ENCODE data around the gene IFNA8.

DNA sequence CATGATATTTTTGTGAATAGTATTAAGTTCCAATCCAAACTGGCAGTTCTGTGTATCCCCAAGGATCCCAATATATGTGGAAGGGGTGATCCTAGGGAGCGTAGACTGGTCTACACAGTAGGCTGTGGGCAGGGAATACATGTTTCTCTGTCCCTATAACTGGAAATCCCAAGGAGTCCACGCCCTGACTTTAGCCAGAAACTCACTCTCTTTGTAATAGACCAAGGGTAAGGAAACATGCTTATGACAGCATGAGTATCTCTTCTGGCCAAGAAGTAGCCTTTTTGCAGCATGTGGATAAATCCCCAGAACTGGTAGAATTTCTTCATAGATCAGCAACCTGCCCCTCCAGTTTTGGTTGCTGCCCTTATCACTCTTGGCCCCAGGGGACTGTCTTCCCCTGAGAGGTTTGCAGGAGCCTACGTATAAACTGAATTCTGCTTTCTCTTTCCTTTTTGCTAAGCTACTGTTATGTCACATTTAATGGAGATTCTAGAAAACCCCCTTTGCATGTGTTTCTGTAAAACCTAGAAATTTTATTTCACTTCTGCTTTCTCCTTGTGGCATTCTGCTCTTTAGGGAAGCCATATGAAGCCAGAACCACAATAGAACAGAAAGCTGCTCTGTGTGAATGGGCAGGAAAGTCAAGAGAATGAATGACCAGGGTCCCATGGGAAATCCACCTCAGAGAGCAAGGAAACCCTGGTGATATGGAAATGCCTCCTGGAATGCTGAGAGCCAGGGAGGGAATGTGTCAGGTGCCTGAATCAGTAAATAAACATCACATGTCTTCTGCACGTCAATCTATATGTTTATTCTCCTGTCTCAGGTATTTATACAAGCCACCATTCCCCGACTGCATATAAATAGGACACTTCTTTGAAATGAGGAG lies 27.2 kb upstream of the IFNA8 start:
- TF ChIP-seq, protein P1, sequence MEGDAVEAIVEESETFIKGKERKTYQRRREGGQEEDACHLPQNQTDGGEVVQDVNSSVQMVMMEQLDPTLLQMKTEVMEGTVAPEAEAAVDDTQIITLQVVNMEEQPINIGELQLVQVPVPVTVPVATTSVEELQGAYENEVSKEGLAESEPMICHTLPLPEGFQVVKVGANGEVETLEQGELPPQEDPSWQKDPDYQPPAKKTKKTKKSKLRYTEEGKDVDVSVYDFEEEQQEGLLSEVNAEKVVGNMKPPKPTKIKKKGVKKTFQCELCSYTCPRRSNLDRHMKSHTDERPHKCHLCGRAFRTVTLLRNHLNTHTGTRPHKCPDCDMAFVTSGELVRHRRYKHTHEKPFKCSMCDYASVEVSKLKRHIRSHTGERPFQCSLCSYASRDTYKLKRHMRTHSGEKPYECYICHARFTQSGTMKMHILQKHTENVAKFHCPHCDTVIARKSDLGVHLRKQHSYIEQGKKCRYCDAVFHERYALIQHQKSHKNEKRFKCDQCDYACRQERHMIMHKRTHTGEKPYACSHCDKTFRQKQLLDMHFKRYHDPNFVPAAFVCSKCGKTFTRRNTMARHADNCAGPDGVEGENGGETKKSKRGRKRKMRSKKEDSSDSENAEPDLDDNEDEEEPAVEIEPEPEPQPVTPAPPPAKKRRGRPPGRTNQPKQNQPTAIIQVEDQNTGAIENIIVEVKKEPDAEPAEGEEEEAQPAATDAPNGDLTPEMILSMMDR (IDR thresholded peaks at IDR 0.05): no peak
- TF ChIP-seq POLR2AphosphoS5 (IDR thresholded peaks at IDR 0.05) (no peak), POLR2A (IDR thresholded peaks at IDR 0.05) (no peak), EP300 (IDR thresholded peaks at IDR 0.05) (no peak)
